SK-N-SH (cell line): ENCODE results near the gene FBLIM1.

Experiments used
- CTCF ChIP-seq: fragments of 200-600 bp; sonication (generic); IDR thresholded peaks from 2 replicates; pipeline ENCODE4 v1.6.1; 2017; ENCODE audit warnings: antibody characterized with exemption, mild to moderate bottlenecking, moderate library complexity
- EZH2phosphoT487 ChIP-seq: fragments of 200-600 bp; sonication (generic); IDR thresholded peaks from 2 replicates; pipeline ENCODE4 v1.6.1; 2017; ENCODE audit warnings: low read depth, mixed run types, mild to moderate bottlenecking, antibody characterized with exemption, moderate library complexity, borderline replicate concordance
- MXI1 ChIP-seq: IDR thresholded peaks from 2 replicates; pipeline ENCODE4 v1.6.1; 2012; ENCODE audit warnings: mild to moderate bottlenecking, low read depth, low read length, improper control_type of control experiment
- NRF1 ChIP-seq: IDR thresholded peaks from 2 replicates; pipeline ENCODE4 v1.6.1; 2012; ENCODE audit warnings: low read depth, mild to moderate bottlenecking, low read length
- REST ChIP-seq: IDR thresholded peaks from 2 replicates; pipeline ENCODE4 v1.6.1; 2012; ENCODE audit warnings: mild to moderate bottlenecking, low read depth, low read length, moderate library complexity
- RXRA ChIP-seq: IDR thresholded peaks from 2 replicates; pipeline ENCODE4 v1.4.0; 2012; ENCODE audit warnings: low read depth, mild to moderate bottlenecking, borderline replicate concordance
- SIN3A ChIP-seq: IDR thresholded peaks from 2 replicates; pipeline ENCODE4 v1.6.1; 2012; ENCODE audit warnings: low read depth, mild to moderate bottlenecking, low read length, moderate library complexity, borderline replicate concordance

- TF ChIP-seq RXRA = no peak
- TF ChIP-seq CTCF = no peak
- TF ChIP-seq MXI1 = no peak
- no peak for TF ChIP-seq NRF1
- TF ChIP-seq EZH2phosphoT487 = no peak
- no peak for TF ChIP-seq SIN3A
- no peak for TF ChIP-seq REST
Observed at GRCh38 chr1:15785683-15786082, 27.1 kb downstream of the FBLIM1 start.
